HepG2 (cell line): Measurements from ENCODE around the gene UBE2L6. TPM values are rescaled to one million over a fixed set of nuclear protein-coding genes. Genes with fewer than 3 reads are reported as not detected.

Source experiments
- ATF2 ChIP-seq: sonication (generic); formaldehyde crosslinking; IDR thresholded peaks from 2 replicates; pipeline ENCODE4 v1.4.0; 2020; ENCODE audit warnings: missing genetic modification reagents
- ATF3 ChIP-seq: sonication (generic); formaldehyde crosslinking; IDR thresholded peaks from 2 replicates; pipeline ENCODE4 v1.4.0; 2020; ENCODE audit warnings: missing genetic modification reagents
- ATF6 ChIP-seq: sonication (generic); formaldehyde crosslinking; conservative IDR thresholded peaks from 2 replicates; pipeline ENCODE4 v1.4.0; 2020; ENCODE audit warnings: missing genetic modification reagents
- CCDC6 ChIP-seq: sonication (generic); formaldehyde crosslinking; IDR thresholded peaks from 2 replicates; pipeline ENCODE4 v1.8.1; 2022; ENCODE audit warnings: mild to moderate bottlenecking, missing genetic modification reagents, moderate library complexity
- FOSL1 ChIP-seq: sonication (generic); formaldehyde crosslinking; IDR thresholded peaks from 2 replicates; pipeline ENCODE4 v1.9.0; 2021; ENCODE audit warnings: missing genetic modification reagents, borderline replicate concordance
- HDAC6 ChIP-seq: fragments of 200-600 bp; sonication (generic); IDR thresholded peaks from 2 replicates; pipeline ENCODE4 v1.7.0; 2017; ENCODE audit warnings: mild to moderate bottlenecking, antibody characterized with exemption, low read length, low read depth
- HOXA5 ChIP-seq: sonication (generic); formaldehyde crosslinking; IDR thresholded peaks from 2 replicates; pipeline ENCODE4 v1.4.0; 2020; ENCODE audit warnings: missing genetic modification reagents
- JDP2 ChIP-seq: sonication (generic); formaldehyde crosslinking; IDR thresholded peaks from 2 replicates; pipeline ENCODE4 v1.8.1; 2022; ENCODE audit warnings: missing genetic modification reagents, borderline replicate concordance
- KDM3A ChIP-seq: IDR thresholded peaks from 2 replicates; pipeline ENCODE4 v1.6.1; 2018; ENCODE audit warnings: low read depth, missing compliant biosample characterization
- KLF9 ChIP-seq: IDR thresholded peaks from 2 replicates; pipeline ENCODE4 v1.6.1; 2016; ENCODE audit warnings: low read depth
- MLXIP ChIP-seq: sonication (generic); formaldehyde crosslinking; IDR thresholded peaks from 2 replicates; pipeline ENCODE4 v1.9.0; 2021; ENCODE audit warnings: missing genetic modification reagents, borderline replicate concordance
- PAF1 ChIP-seq: IDR thresholded peaks from 2 replicates; pipeline ENCODE4 v1.6.1; 2016; ENCODE audit warnings: missing genetic modification reagents, missing compliant biosample characterization
- SALL1 ChIP-seq: sonication (generic); formaldehyde crosslinking; IDR thresholded peaks from 2 replicates; pipeline ENCODE4 v1.8.0; 2022; ENCODE audit warnings: mild to moderate bottlenecking, missing genetic modification reagents
- SMARCC2 ChIP-seq: fragments of 450-650 bp; IDR thresholded peaks from 2 replicates; pipeline ENCODE4 v1.6.1; 2017; ENCODE audit warnings: antibody characterized with exemption, mild to moderate bottlenecking
- ZBTB42 ChIP-seq: sonication (generic); formaldehyde crosslinking; IDR thresholded peaks from 2 replicates; pipeline ENCODE4 v1.5.0; 2020; ENCODE audit warnings: mild to moderate bottlenecking, missing genetic modification reagents
- ZFP82 ChIP-seq: sonication (generic); formaldehyde crosslinking; IDR thresholded peaks from 2 replicates; pipeline ENCODE4 v1.5.1; 2020; ENCODE audit warnings: mild to moderate bottlenecking, missing genetic modification reagents, borderline replicate concordance
- ZNF235 ChIP-seq: sonication (generic); formaldehyde crosslinking; IDR thresholded peaks from 2 replicates; pipeline ENCODE4 v1.8.1; 2023; ENCODE audit warnings: mild to moderate bottlenecking, missing genetic modification reagents, borderline replicate concordance
- ZNF367 ChIP-seq: sonication (generic); formaldehyde crosslinking; IDR thresholded peaks from 2 replicates; pipeline ENCODE4 v1.4.0; 2020; ENCODE audit warnings: missing genetic modification reagents, borderline replicate concordance
- ZNF512B ChIP-seq: sonication (generic); formaldehyde crosslinking; IDR thresholded peaks from 2 replicates; pipeline ENCODE4 v1.5.1; 2020; ENCODE audit warnings: missing genetic modification reagents, mild to moderate bottlenecking, borderline replicate concordance
- ZNF713 ChIP-seq: sonication (generic); formaldehyde crosslinking; IDR thresholded peaks from 2 replicates; pipeline ENCODE4 v1.4.0; 2020; ENCODE audit warnings: mild to moderate bottlenecking, missing genetic modification reagents
- polyA plus RNA-seq, 8 experiments: library from polyadenylated mRNA; depleted of rRNA in 3 of 8; stranded (reverse) in 7 of 8; unstranded in 1 of 8; fragments of >200 nt; fragmentation: Illumina TruSeq in 4 of 8; extraction: Trizol in 4 of 8; gene quantifications; 2 replicates each; pipeline versions ENCODE4 v1.2.1 to v1.2.3, GENCODE V29; 2011 to 2016; ENCODE audit warnings: low read depth in 4 of 8, missing spikeins in 1 of 8, mixed read lengths in 1 of 8; ENCODE audit not compliant: insufficient read depth in 1 of 8
- total RNA-seq, 5 experiments: library from RNA; depleted of rRNA; stranded (reverse); fragments of >200 nt; fragmentation: Illumina TruSeq; extraction: Trizol; gene quantifications; 2 replicates each; pipeline ENCODE4 v1.2.3, GENCODE V29; 2016; ENCODE audit warnings: low read depth in 1 of 5

UBE2L6 gene
- total and polyA plus RNA-seq, 2 of the 13 experiments (the other 11 are each of a cell fraction or from before 2014, with no cell fraction given), result 30.3 to 30.4 TPM

GRCh38 chr11:57530596-57531507 is 36.6 kb downstream of the UBE2L6 start, which contains the start of gene TIMM10 (continued):
- TF ChIP-seq ZNF512B (CRISPR knock-in tag), result no peak
- no peak for TF ChIP-seq MLXIP
- peak; percentile 46; the same call in 1 of the 2 replicates for TF ChIP-seq SALL1 (CRISPR knock-in tag)
- no peak for TF ChIP-seq ATF6 (CRISPR knock-in tag)
- TF ChIP-seq HDAC6, result no peak
- TF ChIP-seq KDM3A, result peak; percentile 47; the same call in 1 of the 2 replicates
- TF ChIP-seq ZNF713, result no peak
- no peak for TF ChIP-seq ZBTB42 (CRISPR knock-in tag)
- TF ChIP-seq ZNF235 (CRISPR knock-in tag), result no peak
- TF ChIP-seq JDP2, result no peak
- TF ChIP-seq ATF3 (CRISPR knock-in tag), result no peak
- peak; percentile 65 for TF ChIP-seq ATF2 (CRISPR knock-in tag)
- TF ChIP-seq PAF1, result no peak
- TF ChIP-seq CCDC6 (CRISPR knock-in tag), result no peak
- TF ChIP-seq HOXA5 (CRISPR knock-in tag), result peak; percentile 68
- peak; percentile 89; the same call in 1 of the 2 replicates for TF ChIP-seq KLF9
- TF ChIP-seq ZNF367 (CRISPR knock-in tag), result no peak
- no peak for TF ChIP-seq FOSL1
- TF ChIP-seq SMARCC2, result no peak
- no peak for TF ChIP-seq ZFP82 (CRISPR knock-in tag)
